Inflammatory macrophage (primary cell): ENCODE data around the gene FLT3LG.

Source experiments
- DNase-seq, 2 donors: peaks; one replicate each; pipeline ENCODE4 v3.0.0-alpha.2; 2020 to 2022

FLT3LG gene

GRCh38 chr19:49489601-49490167 lies 15.7 kb downstream of the FLT3LG start:
- DNase-seq = no peak

DNA sequence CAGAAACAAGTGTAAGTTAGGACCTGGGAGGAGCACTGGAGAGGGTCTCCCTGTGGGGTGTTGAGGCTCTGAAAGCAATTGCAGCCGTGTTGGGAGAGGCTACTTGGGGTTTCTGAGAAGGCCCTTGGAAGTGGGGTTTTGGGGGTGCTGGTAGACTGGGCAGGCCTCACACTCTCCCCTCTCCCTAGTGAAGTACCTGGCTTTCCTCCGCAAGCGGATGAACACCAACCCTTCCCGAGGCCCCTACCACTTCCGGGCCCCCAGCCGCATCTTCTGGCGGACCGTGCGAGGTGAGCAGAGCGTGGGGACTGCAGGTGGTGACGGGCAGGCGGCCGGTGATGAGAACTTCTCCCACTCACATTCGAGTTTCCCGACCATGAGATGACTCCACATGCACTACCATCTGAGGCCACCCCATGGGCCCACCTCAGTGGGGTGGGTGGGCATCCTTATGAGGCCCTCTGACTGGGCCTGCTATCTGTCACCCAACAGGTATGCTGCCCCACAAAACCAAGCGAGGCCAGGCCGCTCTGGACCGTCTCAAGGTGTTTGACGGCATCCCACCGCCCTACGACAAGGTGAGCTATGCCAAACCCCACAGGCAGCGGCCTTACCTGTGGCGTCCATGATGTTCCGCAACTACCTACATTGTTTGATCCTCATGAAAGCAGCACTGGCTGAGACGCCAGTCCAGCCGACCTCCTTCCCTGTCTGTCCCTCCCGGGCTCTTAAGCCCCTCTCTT lies 16.4 kb downstream of the FLT3LG start:
- no peak for DNase-seq

DNA sequence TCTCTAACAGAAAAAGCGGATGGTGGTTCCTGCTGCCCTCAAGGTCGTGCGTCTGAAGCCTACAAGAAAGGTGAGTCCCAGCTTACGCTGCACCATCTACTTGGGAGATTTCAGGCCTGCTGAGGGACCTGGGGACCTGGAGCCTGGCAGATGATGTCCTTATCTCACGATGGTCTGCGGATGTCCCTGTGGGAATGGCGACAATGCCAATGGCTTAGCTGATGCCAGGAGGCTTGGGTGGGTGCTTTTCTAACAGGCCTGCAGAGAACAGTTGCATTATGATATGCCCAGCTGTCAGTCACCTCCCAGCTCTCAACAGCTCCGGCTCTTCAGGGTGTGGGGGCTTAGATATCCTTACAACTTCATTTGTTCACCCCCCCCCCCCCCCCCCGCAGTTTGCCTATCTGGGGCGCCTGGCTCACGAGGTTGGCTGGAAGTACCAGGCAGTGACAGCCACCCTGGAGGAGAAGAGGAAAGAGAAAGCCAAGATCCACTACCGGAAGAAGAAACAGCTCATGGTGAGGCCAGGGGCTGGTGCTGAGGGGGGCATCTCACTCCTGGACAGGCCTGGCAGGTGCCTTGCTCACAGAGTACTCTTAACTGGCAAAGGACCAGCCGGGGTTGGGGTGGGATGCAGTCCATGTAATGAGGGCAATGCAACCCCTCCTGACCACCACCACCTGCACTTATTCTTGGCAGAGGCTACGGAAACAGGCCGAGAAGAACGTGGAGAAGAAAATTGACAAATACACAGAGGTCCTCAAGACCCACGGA lies 17.2 kb downstream of the FLT3LG start:
- no peak for DNase-seq

GRCh38 chr19:49491804-49492572 lies 18.0 kb downstream of the FLT3LG start:
- no peak for DNase-seq

DNA sequence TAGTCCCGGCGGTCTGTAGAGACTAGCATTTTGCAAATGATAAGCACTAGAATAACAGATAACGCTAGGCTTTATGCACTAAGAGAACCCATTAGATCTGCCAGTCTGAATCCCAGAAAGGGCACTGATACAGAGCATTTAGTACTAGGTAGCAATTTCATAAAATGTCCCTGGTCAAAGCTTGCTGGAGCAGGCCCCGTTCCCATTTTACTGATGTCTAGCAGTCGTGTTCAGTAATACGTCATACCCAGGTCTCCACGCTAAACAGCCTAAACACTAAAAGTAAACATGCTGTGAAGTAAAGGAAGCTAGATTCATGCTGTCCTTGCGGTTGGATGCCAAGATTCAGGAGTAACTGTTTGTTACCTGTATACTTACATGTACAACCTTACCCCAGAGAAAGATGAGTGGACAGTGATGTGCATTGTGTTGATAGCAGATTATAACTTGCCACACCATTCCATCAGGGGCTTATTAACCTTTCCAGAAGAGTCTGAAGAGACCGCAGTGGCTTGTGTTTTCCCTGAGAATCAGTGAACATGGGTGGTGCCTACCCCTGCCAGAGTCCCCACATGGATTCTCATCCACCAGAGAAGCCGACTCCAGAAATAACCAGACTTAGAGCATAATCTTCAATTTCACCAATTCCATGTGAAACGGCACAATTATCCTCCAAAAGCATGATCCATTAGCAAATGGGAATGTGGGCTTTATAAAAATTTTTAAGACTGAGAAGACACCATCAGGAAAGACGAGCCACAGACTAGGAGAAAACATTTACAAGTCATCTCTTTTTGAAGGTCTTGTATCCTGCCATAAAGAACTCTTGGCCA lies 18.8 kb downstream of the FLT3LG start:
- DNase-seq = no peak

DNA sequence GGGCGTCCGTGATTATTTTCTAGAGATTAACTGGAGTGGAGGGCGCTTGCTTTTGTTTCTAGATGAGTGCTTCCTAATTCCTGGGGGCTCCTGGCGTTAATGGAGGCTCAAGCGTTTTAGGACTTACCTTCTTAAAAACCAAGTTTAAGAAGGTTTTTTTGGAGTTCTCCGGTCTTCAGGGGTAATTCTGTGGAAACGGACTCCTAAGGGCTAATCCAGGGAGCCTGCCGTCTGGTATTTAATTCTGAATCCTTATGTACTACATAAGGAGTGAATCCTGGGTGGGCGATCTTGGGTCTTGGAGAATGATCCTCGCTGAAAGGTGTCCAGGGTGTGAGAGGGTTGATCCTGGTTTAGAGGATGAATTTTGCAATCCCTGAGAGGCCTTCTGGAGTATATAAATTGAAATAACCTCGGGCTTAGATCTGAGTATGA lies 22.6 kb downstream of the FLT3LG start:
- no peak for DNase-seq

DNA sequence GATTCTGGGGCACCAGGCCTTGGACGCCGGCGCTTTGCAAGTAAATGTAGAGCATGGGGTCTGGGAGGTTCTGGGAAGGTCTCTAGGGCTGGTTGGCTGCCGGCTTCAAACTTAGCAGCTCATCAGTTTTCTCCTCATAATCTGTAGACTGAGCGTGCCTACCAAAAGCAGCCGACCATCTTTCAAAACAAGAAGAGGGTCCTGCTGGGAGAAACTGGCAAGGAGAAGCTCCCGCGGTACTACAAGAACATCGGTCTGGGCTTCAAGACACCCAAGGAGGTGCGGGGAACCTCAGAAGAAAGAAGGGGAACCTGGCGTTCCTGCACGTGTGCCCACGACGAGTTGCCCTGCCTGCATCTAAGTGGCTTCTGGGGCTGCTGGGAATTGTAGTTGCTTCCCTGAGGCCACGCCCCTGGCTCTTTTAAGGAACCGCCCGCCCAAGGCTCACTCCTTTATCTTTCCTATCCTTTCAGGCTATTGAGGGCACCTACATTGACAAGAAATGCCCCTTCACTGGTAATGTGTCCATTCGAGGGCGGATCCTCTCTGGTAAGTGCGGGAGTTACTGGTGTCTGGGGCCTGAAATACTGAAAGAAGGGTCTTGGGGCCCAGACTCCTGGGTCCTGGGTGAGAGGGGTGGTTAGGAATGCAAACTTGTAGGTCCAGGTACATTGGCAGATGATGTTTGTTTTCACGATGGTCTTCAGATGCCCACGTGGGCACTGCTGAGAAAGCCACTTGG lies 23.2 kb downstream of the FLT3LG start:
- DNase-seq = peak; percentile 92 to 93

- DNase-seq = no peak
These were observed 23.7 kb downstream of the FLT3LG start for GRCh38 chr19:49497789-49498103.

- DNase-seq = no peak
These were observed 24.5 kb downstream of the FLT3LG start for GRCh38 chr19:49498475-49498874.

- no peak for DNase-seq
These were observed 25.1 kb downstream of the FLT3LG start for GRCh38 chr19:49499030-49499670.

GRCh38 chr19:49502866-49503581 lies 29.0 kb downstream of the FLT3LG start:
- DNase-seq = peak; percentile 57 to 58

- no peak for DNase-seq
These were observed 29.6 kb downstream of the FLT3LG start for GRCh38 chr19:49503582-49503962.

GRCh38 chr19:49506575-49507105 lies 32.6 kb downstream of the FLT3LG start:
- DNase-seq = peak; percentile 72 to 75

DNA sequence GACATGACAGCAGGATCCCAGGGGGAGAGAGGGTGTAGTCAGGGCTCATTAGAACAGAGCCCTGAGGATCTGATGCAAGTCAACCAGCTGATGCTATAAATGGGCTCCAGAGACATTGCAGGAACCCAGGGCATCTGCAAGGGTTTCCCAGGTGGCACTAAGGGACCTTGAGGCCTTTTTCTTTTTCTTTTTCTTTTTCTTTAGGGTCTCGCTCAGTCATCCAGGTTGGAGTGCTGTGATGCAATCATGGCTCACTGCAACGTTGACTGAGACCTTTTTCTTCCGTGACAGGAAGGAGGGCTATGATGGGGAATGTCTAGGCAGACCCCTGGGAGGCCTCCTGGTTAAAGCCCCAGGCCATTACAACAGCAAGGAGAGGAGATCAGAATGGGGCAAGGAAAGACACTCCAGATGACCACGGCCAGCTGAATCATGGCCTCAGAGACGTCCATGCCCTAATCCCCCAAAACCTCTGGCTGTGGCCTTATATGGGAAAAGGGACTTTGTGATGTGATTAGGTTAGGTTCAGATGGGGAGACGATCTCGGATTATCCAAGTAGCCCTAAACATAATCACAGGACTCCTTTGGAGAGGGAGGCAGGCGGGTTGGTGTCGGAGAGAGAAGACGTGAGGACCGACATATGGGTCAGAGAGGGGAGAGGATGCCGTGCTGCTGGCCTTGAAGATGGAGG lies 33.9 kb downstream of the FLT3LG start:
- DNase-seq = no peak

GRCh38 chr19:49512970-49513745 lies 39.1 kb downstream of the FLT3LG start:
- DNase-seq = peak in 1 of 2 donors; percentile 26

DNA sequence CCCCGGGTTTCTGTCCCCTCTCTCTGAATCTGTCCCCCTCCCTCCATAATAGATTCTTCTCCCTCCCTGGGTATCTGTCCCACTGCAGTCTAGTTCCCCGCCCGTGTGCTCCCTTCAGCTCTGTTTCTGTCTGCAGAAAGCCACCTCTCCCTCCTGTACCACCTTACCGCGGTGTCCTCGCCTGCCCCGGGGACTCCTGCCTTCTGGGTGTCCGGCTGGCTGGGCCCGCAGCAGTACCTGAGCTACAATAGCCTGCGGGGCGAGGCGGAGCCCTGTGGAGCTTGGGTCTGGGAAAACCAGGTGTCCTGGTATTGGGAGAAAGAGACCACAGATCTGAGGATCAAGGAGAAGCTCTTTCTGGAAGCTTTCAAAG lies 39.7 kb downstream of the FLT3LG start:
- no peak for DNase-seq

DNA sequence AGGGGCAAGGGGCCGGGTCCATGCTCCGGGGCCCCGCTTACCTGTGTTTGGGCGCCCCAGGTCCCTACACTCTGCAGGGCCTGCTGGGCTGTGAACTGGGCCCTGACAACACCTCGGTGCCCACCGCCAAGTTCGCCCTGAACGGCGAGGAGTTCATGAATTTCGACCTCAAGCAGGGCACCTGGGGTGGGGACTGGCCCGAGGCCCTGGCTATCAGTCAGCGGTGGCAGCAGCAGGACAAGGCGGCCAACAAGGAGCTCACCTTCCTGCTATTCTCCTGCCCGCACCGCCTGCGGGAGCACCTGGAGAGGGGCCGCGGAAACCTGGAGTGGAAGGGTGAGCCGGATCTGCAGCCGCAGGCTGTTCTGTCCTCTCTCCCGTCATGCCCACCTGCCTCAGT lies 40.1 kb downstream of the FLT3LG start:
- DNase-seq = no peak

DNA sequence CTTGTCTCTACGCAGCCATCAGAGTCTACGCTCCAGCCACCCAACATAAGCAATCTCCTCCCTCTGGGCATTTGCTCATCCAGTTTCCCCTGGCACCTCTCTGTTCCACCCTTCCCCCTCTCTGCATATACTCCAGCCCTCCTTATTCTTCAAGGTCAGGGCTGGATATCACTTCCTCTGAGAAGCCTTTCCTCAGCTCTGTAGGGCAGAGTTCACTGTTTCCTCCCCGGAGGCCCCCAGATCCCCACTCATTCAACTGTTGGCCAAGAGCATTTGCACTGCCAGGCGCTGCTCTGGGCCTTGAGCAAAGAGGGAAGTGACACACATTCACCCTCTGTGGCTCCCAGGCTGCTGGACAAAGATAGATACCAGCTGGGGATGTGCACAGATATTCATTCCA lies 41.8 kb downstream of the FLT3LG start:
- peak; percentile 97 to 98 for DNase-seq

DNA sequence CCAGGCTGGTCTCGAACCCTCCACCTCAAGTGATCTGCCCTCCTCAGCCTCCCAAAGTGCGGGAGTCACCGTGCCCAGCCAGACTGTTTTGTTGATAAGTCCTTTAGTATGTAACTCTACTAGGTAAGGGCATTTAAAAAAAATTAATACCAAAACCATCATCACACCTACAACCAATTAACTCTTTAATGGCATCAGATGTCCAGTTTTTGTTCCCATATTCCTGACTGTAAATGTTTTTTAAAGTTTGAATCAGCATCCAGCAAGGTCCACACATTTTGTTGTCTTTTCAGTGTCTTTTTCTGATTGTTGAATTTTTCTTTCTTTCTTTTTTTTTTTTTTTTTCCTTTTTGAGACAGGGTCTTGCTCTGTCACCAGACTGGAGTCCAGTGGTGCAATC lies 44.0 kb downstream of the FLT3LG start:
- DNase-seq = no peak
